OCI-LY7 (cell line): ENCODE results near the gene SRD5A3.

Source experiments
- CTCF ChIP-seq: fragments of 200-600 bp; sonication (generic); conservative IDR thresholded peaks from 2 replicates; pipeline ENCODE4 v1.5.1; 2014; ENCODE audit warnings: mild to moderate bottlenecking, antibody characterized with exemption, low read length, moderate library complexity, mixed read lengths
- EZH2phosphoT487 ChIP-seq: fragments of 200-600 bp; sonication (generic); IDR thresholded peaks from 2 replicates; pipeline ENCODE4 v1.6.1; 2018; ENCODE audit warnings: low read depth, borderline replicate concordance, mild to moderate bottlenecking, mixed run types, antibody characterized with exemption, low read length, moderate library complexity, mixed read lengths

DNA sequence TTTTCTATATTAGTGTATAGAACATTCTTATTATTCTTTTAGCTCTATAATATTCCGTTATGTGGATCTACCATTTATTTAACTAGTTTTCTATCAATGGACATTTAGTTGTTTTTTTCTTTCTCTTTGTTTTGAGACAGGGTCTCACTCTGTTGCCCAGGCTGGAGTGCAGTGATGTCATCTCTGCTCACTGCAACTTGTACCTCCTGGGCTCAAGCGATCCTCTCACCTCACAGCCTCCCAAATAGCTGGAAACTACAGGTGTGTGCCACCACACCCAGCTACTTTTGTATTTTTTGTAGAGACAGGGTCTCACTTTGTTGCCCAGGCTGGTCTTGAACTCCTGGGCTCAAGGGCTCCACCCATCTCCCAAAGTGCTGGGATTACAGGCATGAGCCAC is 60.5 kb downstream of the SRD5A3 start:
- TF ChIP-seq CTCF (no peak), EZH2phosphoT487 (no peak)
